ENCODE data around the gene MAP4K4. TPM values are rescaled to one million over a fixed set of nuclear protein-coding genes. Genes with fewer than 3 reads are reported as not detected.
A peak's percentile ranks its signal among the peaks of the same experiment; 100 is the strongest.

Gene MAP4K4
- polyA plus RNA-seq, 1 experiment, result 53.5 TPM

DNA sequence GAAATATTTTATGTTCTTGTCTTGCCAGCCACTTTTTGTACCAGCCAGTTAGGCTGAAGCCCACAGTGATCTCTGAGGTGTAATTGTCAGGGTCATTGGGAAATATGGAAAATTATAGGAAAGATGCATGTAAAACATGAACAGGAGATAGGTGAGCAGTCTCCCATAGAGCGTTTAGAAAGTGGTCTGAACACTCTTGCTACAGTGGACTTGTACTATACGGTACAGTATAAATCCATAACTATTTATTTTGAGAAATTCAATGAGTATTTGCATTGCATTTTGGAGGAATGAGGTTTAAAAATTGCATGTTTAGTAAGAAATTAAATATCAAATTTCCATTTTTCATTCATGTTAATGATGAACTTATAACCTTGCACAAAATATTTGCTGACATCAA lies 20.8 kb upstream of the MAP4K4 start:
- POLR2A ChIA-PET, result no interaction called here
- TF ChIP-seq, protein P1, sequence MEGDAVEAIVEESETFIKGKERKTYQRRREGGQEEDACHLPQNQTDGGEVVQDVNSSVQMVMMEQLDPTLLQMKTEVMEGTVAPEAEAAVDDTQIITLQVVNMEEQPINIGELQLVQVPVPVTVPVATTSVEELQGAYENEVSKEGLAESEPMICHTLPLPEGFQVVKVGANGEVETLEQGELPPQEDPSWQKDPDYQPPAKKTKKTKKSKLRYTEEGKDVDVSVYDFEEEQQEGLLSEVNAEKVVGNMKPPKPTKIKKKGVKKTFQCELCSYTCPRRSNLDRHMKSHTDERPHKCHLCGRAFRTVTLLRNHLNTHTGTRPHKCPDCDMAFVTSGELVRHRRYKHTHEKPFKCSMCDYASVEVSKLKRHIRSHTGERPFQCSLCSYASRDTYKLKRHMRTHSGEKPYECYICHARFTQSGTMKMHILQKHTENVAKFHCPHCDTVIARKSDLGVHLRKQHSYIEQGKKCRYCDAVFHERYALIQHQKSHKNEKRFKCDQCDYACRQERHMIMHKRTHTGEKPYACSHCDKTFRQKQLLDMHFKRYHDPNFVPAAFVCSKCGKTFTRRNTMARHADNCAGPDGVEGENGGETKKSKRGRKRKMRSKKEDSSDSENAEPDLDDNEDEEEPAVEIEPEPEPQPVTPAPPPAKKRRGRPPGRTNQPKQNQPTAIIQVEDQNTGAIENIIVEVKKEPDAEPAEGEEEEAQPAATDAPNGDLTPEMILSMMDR (IDR thresholded peaks at IDR 0.05; ENCODE audit: insufficient read depth, low read depth, low read length), result no peak
- H3K4me3 ChIP-seq (ENCODE audit: low read depth, low read length), result no peak overlapping the region
- H3K27me3 ChIP-seq (ENCODE audit: control insufficient read depth, insufficient read depth, low read length), result no peaks in the 10 kb centered on the region
- CTCF ChIA-PET, result interaction anchor here (1.4 kb wide), 1 partner anchor 155 kb away, joined by 3 read pairs; no protein-coding TSS in a partner anchor
- no peaks in the 10 kb centered on the region for H3K36me3 ChIP-seq (ENCODE audit: control insufficient read depth, insufficient read depth, low read length)
- DNase-seq (ENCODE audit: low read depth), result no peak

- ChIA-PET POLR2A (no interaction called here), CTCF (interaction anchor here (1.4 kb wide), 1 partner anchor 154 kb away, joined by 3 read pairs; no protein-coding TSS in a partner anchor)
- H3K4me3 ChIP-seq (ENCODE audit: low read depth, low read length), result no peak overlapping the region
- TF ChIP-seq, protein P1 (IDR thresholded peaks at IDR 0.05; ENCODE audit: insufficient read depth, low read depth, low read length), result no peak
- H3K27me3 ChIP-seq (ENCODE audit: control insufficient read depth, insufficient read depth, low read length), result no peaks in the 10 kb centered on the region
- no peaks in the 10 kb centered on the region for H3K36me3 ChIP-seq (ENCODE audit: control insufficient read depth, insufficient read depth, low read length)
- no peak for DNase-seq (ENCODE audit: low read depth)
Measured at GRCh38 chr2:101677658-101678057, 19.8 kb upstream of the MAP4K4 start.

GRCh38 chr2:101678379-101678778 lies 19.1 kb upstream of the MAP4K4 start:
- H3K27me3 ChIP-seq (ENCODE audit: control insufficient read depth, insufficient read depth, low read length), result no peaks in the 10 kb centered on the region
- ChIA-PET POLR2A (no interaction called here), CTCF (no interaction called here)
- no peak for DNase-seq (ENCODE audit: low read depth)
- H3K4me3 ChIP-seq (ENCODE audit: low read depth, low read length), result no peak overlapping the region
- H3K36me3 ChIP-seq (ENCODE audit: control insufficient read depth, insufficient read depth, low read length), result no peaks in the 10 kb centered on the region
- TF ChIP-seq, protein P1 (IDR thresholded peaks at IDR 0.05; ENCODE audit: insufficient read depth, low read depth, low read length), result no peak

DNA sequence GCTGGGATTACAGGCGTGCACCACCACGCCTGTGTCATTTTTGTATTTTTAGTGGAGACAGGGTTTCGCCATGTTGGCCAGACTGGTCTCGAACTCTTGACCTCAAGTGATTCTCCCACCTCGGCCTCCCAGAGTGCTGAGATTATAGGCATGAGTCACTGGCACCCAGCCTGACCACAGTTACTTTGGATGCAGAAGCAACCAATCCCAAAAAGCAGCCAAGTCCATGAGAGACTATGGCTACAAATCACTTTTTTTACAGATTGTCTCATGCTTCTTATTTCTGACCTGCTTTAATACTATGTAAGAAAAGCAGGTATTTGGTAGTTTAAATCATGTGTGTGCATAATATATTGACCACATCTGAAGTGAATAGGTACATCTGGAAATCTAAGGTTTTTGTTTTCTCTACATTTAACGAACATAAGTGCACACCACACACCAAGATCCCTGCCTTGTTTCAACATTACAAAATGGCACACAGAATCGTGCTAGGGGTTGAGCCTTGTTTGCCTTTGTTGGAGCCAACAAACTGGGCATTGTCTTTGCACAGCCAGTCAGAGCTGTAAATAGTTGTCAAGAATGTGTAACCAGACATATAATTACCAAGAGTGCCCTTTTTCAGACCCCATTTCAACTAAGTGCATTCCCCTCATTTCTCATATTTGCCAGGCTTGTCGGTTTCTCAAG lies 18.3 kb upstream of the MAP4K4 start:
- peak; percentile 57 for DNase-seq (ENCODE audit: low read depth)
- H3K4me3 ChIP-seq (ENCODE audit: low read depth, low read length), result no peak overlapping the region
- TF ChIP-seq, protein P1 (IDR thresholded peaks at IDR 0.05; ENCODE audit: insufficient read depth, low read depth, low read length), result no peak
- H3K36me3 ChIP-seq (ENCODE audit: control insufficient read depth, insufficient read depth, low read length), result no peaks in the 10 kb centered on the region
- CTCF ChIA-PET, result no interaction called here
- H3K27me3 ChIP-seq (ENCODE audit: control insufficient read depth, insufficient read depth, low read length), result no peaks in the 10 kb centered on the region
- POLR2A ChIA-PET, result no interaction called here

DNA sequence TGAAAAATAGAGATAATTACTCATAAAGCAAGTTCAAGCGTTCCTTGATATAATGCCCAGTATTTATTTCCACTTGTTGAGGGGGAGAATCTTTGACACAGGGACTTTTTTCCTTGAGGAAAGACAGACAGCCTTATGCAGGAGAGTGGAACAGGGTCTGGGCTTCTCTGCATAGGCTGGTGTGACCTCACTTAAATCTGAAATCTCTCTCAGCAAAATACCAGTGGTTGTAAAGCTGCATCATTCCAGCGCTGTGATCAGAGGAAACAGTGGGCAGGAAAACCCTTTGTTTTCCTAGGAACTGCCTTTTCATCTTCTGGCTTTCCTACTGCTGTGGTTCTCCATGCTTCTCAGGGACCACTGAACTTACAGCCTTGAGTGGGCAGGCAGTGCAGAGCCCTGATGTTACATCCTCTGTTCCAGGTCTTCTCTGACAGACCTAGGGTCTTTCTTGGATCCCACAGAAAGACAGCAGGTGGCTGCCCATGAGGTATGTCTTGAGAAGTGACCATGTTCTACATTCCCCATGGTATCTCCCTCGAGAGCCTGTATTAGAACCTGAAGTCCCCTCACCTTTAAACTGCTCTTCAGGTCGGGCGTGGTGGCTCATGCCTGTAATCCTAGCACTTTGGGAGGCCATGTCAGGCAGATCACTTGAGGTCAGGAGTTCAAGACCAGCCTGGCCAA lies 17.6 kb upstream of the MAP4K4 start:
- ChIA-PET POLR2A (no interaction called here), CTCF (interaction anchor here (0.6 kb wide), 1 partner anchor 246 kb away, joined by 3 read pairs; no protein-coding TSS in a partner anchor)
- no peak for DNase-seq (ENCODE audit: low read depth)
- H3K4me3 ChIP-seq (ENCODE audit: low read depth, low read length), result no peak overlapping the region
- H3K36me3 ChIP-seq (ENCODE audit: control insufficient read depth, insufficient read depth, low read length), result no peaks in the 10 kb centered on the region
- no peaks in the 10 kb centered on the region for H3K27me3 ChIP-seq (ENCODE audit: control insufficient read depth, insufficient read depth, low read length)
- TF ChIP-seq, protein P1 (IDR thresholded peaks at IDR 0.05; ENCODE audit: insufficient read depth, low read depth, low read length), result no peak

Data from BJ (cell line).